A549 treated with dexamethasone at 1 μM for 4 hours (cell line): ENCODE measurements around the gene RUNX2. TPM values are rescaled to one million over a fixed set of nuclear protein-coding genes. Genes with fewer than 3 reads are reported as not detected.

Experiments
- total RNA-seq: library from RNA; stranded (reverse); fragments of 200-300 nt; extraction: Qiagen RNA extraction; gene quantifications from 5 replicates; pipeline ENCODE4 v1.2.3, GENCODE V29; 2022

The RUNX2 gene
- total RNA-seq: 1.4 to 1.9 TPM (median 1.6 TPM) in 5 replicates

DNA sequence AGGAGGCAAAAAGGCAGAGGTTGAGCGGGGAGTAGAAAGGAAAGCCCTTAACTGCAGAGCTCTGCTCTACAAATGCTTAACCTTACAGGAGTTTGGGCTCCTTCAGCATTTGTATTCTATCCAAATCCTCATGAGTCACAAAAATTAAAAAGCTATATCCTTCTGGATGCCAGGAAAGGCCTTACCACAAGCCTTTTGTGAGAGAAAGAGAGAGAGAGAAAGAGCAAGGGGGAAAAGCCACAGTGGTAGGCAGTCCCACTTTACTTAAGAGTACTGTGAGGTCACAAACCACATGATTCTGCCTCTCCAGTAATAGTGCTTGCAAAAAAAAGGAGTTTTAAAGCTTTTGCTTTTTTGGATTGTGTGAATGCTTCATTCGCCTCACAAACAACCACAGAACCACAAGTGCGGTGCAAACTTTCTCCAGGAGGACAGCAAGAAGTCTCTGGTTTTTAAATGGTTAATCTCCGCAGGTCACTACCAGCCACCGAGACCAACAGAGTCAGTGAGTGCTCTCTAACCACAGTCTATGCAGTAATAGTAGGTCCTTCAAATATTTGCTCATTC lies at the start of gene RUNX2:
RUNX2 (plus strand) TSS at position 375 of the 567 bp plus-strand sequence. CDS start 397 bp downstream, outside the sequence.

DNA sequence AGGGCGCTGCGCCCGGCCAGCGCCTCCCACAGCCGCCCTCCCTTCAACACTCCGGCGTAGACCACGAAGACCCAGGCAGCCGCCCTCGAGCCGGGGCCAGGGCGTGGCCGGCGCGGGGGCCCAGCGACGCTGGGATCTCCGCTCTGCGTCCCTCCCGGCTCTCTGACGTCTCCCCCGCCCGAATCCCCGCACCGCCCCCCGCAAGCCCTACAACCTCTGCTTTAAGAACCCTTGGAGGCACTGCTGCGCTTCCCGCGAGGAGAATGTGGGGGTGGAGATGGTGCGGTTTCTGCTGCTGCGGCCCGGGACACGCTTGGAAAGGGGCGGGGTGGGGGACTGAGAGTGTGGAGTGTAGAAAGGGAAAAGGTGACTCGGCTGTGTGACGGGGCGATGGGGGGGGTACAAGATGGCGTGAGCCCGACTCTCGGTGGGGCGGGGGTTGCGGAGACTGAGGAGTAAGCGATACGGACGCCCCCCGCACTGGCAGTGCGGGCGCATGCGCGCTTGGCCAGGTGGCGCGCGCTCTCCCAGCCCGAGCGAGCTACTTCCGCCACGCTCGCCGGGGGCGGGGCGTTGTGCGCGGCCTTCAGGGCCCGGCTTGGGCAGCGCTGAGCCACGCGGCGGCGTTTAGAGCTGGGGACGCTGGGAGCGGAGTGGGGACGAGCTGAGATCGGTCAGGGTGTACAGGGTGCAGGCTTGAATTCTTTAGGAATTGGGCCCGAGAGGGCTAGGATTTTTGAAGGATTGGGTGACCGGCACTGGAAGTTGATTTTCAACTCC lies 49.6 kb downstream of the RUNX2 start, which contains the start of gene SUPT3H:
SUPT3H (minus strand) TSS at position 381 of the 780 bp plus-strand sequence.

Other genes starting within 250 kb of the RUNX2 start
- gene SUPT3H, start 49.6 kb downstream of the RUNX2 start, total RNA-seq: 3.6 to 5.5 TPM (median 4.6 TPM) in 5 replicates